Endothelial cell of umbilical vein (primary cell): ENCODE results near the gene PDPN. TPM values are rescaled to one million over a fixed set of nuclear protein-coding genes. Genes with fewer than 3 reads are reported as not detected.

Experiments used
- BruUV-seq: library from RNA; stranded (reverse); fragments of 400-500 nt; replicated peaks from 2 replicates; lab custom pipeline; 2021; lab: Mats Ljungman, UMichigan
- CTCF ChIA-PET: fragments of 300-600, 350-600 bp; sonication (Branson Sonifier 250); formaldehyde crosslinking; loops from one replicate; lab custom pipeline; 2021; ENCODE audit warnings: antibody characterized with exemption, inconsistent platforms; lab: Charles Lee
- POLR2A ChIA-PET: fragments of 300-600, 350-600 bp; sonication (Branson Sonifier 250); formaldehyde crosslinking; loops from one replicate; lab custom pipeline; 2021; ENCODE audit warnings: antibody characterized with exemption, inconsistent platforms; lab: Charles Lee
- DNase-seq: peaks from one replicate; pipeline ENCODE4 v3.0.0-alpha.2; 2011; ENCODE audit warnings: low read depth, low spot score
- FAIRE-seq: peaks from 2 replicates; lab custom pipeline; 2011; peaks lifted over from hg19 to GRCh38; lab: Jason Lieb, UNC
- H2AFZ ChIP-seq: 2 replicates; pipeline ENCODE4 v1.6.0; 2012; ENCODE audit warnings: low read depth, low read length, control low read depth, inconsistent platforms
- H3K27ac ChIP-seq: 2 replicates; pipeline ENCODE4 v1.5.1; 2011; ENCODE audit warnings: low read depth, mild to moderate bottlenecking, control low read depth, low read length, moderate library complexity; ENCODE audit not compliant: insufficient read depth
- H3K27me3 ChIP-seq, 2 experiments: 2 replicates each; pipeline versions ENCODE4 v1.6.0 to v1.6.1; 2011; ENCODE audit warnings: low read length in 2 of 2, mixed read lengths in 1 of 2; ENCODE audit not compliant: control insufficient read depth in 2 of 2, insufficient read depth in 2 of 2
- H3K36me3 ChIP-seq, 2 experiments: 2 replicates in 1 of 2; 3 replicates in 1 of 2; pipeline ENCODE4 v1.5.1; 2011; ENCODE audit warnings: low read length in 2 of 2, mild to moderate bottlenecking in 1 of 2, moderate library complexity in 1 of 2; ENCODE audit not compliant: control insufficient read depth in 2 of 2, insufficient read depth in 2 of 2; ENCODE audit errors: extremely low read depth in 1 of 2
- H3K4me1 ChIP-seq: 3 replicates; pipeline ENCODE4 v1.5.1; 2011; ENCODE audit warnings: mild to moderate bottlenecking, low read length; ENCODE audit not compliant: control insufficient read depth, insufficient read depth; ENCODE audit errors: extremely low read depth
- H3K4me2 ChIP-seq: 2 replicates; pipeline ENCODE4 v1.6.1; 2011; ENCODE audit warnings: low read length, control low read depth, mixed read lengths; ENCODE audit not compliant: insufficient read depth
- H3K4me3 ChIP-seq, 3 experiments: fragments of 200-600 bp in 1 of 3; sonication (generic), shearing (Covaris generic) in 1 of 3; replicated peaks in 1 of 3; 2 replicates each; pipeline ENCODE4 v1.5.1; 2011 to 2016; ENCODE audit warnings: control low read depth in 3 of 3, low read length in 3 of 3, mild to moderate bottlenecking in 2 of 3, inconsistent platforms in 1 of 3, low read depth in 1 of 3, moderate library complexity in 1 of 3; ENCODE audit not compliant: insufficient read depth in 1 of 3
- H3K79me2 ChIP-seq: 2 replicates; pipeline ENCODE4 v1.6.0; 2012; ENCODE audit warnings: low read length, inconsistent platforms; ENCODE audit not compliant: control insufficient read depth, insufficient read depth
- H3K9ac ChIP-seq: replicated peaks from 2 replicates; pipeline ENCODE3; 2011; ENCODE audit warnings: low read length, control low read depth; ENCODE audit not compliant: insufficient read depth; ENCODE audit errors: extremely low read depth
- H3K9me1 ChIP-seq: replicated peaks from 3 replicates; pipeline ENCODE4 v1.6.0; 2011; ENCODE audit warnings: mild to moderate bottlenecking, low read length; ENCODE audit not compliant: control insufficient read depth, insufficient read depth; ENCODE audit errors: extremely low read depth
- H3K9me3 ChIP-seq: replicated peaks from 2 replicates; pipeline ENCODE4 v1.5.1; 2012; ENCODE audit warnings: low read length, inconsistent platforms; ENCODE audit not compliant: control insufficient read depth, insufficient read depth
- H4K20me1 ChIP-seq: replicated peaks from 2 replicates; pipeline ENCODE3; 2011; ENCODE audit warnings: mild to moderate bottlenecking, low read length; ENCODE audit not compliant: control insufficient read depth, insufficient read depth; ENCODE audit errors: extremely low read depth
- CTCF ChIP-seq, 2 donors: IDR thresholded peaks; 1 replicate in 1 of 2; 2 replicates in 1 of 2; pipeline ENCODE4 v1.5.1; 2011; ENCODE audit warnings: low read length in 2 of 2, mild to moderate bottlenecking in 2 of 2, moderate library complexity in 2 of 2, control low read depth in 1 of 2, inconsistent platforms in 1 of 2, low read depth in 1 of 2; ENCODE audit not compliant: insufficient read depth in 1 of 2; ENCODE audit errors: extremely low read depth in 1 of 2
- EZH2 ChIP-seq: IDR thresholded peaks from 2 replicates; pipeline ENCODE4 v1.6.1; 2012; ENCODE audit warnings: borderline replicate concordance, low read depth, mild to moderate bottlenecking, moderate library complexity, low read length, inconsistent platforms; ENCODE audit not compliant: severe bottlenecking
- FOS ChIP-seq: IDR thresholded peaks from 2 replicates; pipeline ENCODE4 v1.6.1; 2011; ENCODE audit warnings: mild to moderate bottlenecking, low read length, moderate library complexity, borderline replicate concordance; ENCODE audit not compliant: insufficient read depth
- GATA2 ChIP-seq: IDR thresholded peaks from 2 replicates; pipeline ENCODE4 v1.7.0; 2011; ENCODE audit warnings: low read depth, mild to moderate bottlenecking, moderate library complexity, mixed read lengths, low read length; ENCODE audit not compliant: insufficient read length, insufficient read depth
- JUN ChIP-seq: IDR thresholded peaks from 2 replicates; pipeline ENCODE4 v1.6.1; 2011; ENCODE audit warnings: borderline replicate concordance, low read depth; ENCODE audit not compliant: insufficient read length, insufficient read depth
- MAX ChIP-seq: IDR thresholded peaks from 2 replicates; pipeline ENCODE4 v1.6.1; 2011; ENCODE audit not compliant: insufficient read depth, insufficient read length
- MYC ChIP-seq: IDR thresholded peaks from one replicate; pipeline ENCODE4 v1.6.1; 2011; ENCODE audit warnings: mild to moderate bottlenecking, low read depth, low read length
- POLR2A ChIP-seq: IDR thresholded peaks from 2 replicates; pipeline ENCODE4 v1.6.1; 2012; ENCODE audit warnings: low read depth, mild to moderate bottlenecking, control low read depth, low read length
- POLR2AphosphoS5 ChIP-seq: IDR thresholded peaks from 2 replicates; pipeline ENCODE4 v1.6.1; 2012; ENCODE audit warnings: low read depth, mild to moderate bottlenecking, control low read depth, low read length, moderate library complexity; ENCODE audit not compliant: insufficient read depth
- dilution Hi-C: fragments of 300-500 bp; cut with MboI; formaldehyde crosslinking; loops from one replicate; pipeline ENCODE4 v1.15.0; 2019; ENCODE audit warnings: low sequenced_read_pairs; ENCODE audit not compliant: extremely low pct_ligation_motif_present
- intact Hi-C: fragments of 100-400 bp; cut with micrococcal nuclease; formaldehyde crosslinking; loops from one replicate; pipeline ENCODE4 v1.10.0; 2022
- polyA plus RNA-seq, 4 experiments: library from polyadenylated mRNA; depleted of rRNA in 3 of 4; stranded (reverse) in 3 of 4; unstranded in 1 of 4; fragments of >200 nt; gene quantifications; 2 replicates each; pipeline versions ENCODE4 v1.2.1 to v1.2.3, GENCODE V29; 2011 to 2012; ENCODE audit warnings: missing spikeins in 1 of 4
- total RNA-seq: library from RNA; stranded (reverse); gene quantifications from 2 replicates; pipeline ENCODE4 v1.2.3, GENCODE V29; 2021

The PDPN gene
- total and polyA plus RNA-seq, 2 donors (not counting 3 experiments of a cell fraction or from before 2014, with no cell fraction given), result not detected

DNA sequence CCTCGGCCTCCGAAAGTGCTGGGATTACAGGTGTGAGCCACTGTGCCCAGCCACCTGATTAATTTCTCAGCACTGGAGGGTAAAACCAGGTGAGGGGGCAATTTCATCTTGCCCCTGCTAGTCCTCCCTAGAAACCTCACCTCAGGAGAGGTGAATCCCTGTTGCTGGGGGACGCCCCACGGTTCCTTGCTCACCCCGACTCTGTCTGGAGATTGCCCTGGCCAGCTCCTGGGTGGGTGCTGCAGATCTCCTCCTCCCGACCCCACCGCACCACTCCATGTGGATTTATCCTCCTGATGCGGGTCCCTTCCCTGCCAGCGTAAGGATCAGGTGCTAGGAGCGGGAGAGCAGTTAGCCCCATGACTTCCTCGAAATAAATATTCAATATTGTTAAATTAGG is 34.9 kb downstream of the PDPN start:
- Histone ChIP-seq H3K27me3 (no peaks in the 10 kb centered on the region), H3K9ac (no peak overlapping the region), H3K4me1 (no peaks in the 10 kb centered on the region), H3K4me3 (no peak overlapping the region), H3K36me3 (no peaks in the 10 kb centered on the region), H2AFZ (no peak overlapping the region), H3K9me3 (peaks cover 4% of the 10 kb centered on the region), H3K27ac (no peak overlapping the region), H3K9me1 (no peaks in the 10 kb centered on the region), H4K20me1 (no peaks in the 10 kb centered on the region), H3K4me2 (no peak overlapping the region), H3K79me2 (no peaks in the 10 kb centered on the region)
- BruUV-seq, result no TSS peak
- intact Hi-C loops, result no loop called here
- no peak for DNase-seq
- TF ChIP-seq POLR2A (no peak), MAX (no peak), JUN (no peak), EZH2 (no peak), GATA2 (no peak), CTCF (IDR thresholded peaks at IDR 0.05; ENCODE audit: extremely low read depth in 1 of 2, insufficient read depth in 1 of 2, low read depth in 1 of 2, low read length in 2 of 2) (no peak)
- FAIRE-seq, result no peak
- POLR2A ChIA-PET, result no interaction called here
- CTCF ChIA-PET, result no interaction called here
- dilution Hi-C loops, result no loop called here

- dilution Hi-C loops, result no loop called here
- Histone ChIP-seq H3K9me1 (no peaks in the 10 kb centered on the region), H3K36me3 (no peaks in the 10 kb centered on the region), H3K27me3 (no peaks in the 10 kb centered on the region), H3K4me1 (no peaks in the 10 kb centered on the region), H3K27ac (no peak overlapping the region), H2AFZ (no peak overlapping the region), H3K9me3 (peaks cover 4% of the 10 kb centered on the region), H3K4me3 (no peak overlapping the region), H3K4me2 (no peak overlapping the region), H4K20me1 (no peaks in the 10 kb centered on the region), H3K9ac (no peak overlapping the region), H3K79me2 (no peaks in the 10 kb centered on the region)
- intact Hi-C loops, result no loop called here
- TF ChIP-seq MAX (no peak), FOS (no peak), EZH2 (no peak), CTCF (IDR thresholded peaks at IDR 0.05; ENCODE audit: extremely low read depth in 1 of 2, insufficient read depth in 1 of 2, low read depth in 1 of 2, low read length in 2 of 2) (no peak), MYC (no peak), GATA2 (no peak), POLR2AphosphoS5 (no peak), JUN (no peak), POLR2A (no peak)
- DNase-seq (no peak), FAIRE-seq (no peak)
- ChIA-PET CTCF (no interaction called here), POLR2A (no interaction called here)
- no TSS peak for BruUV-seq
Observed at GRCh38 chr1:13619909-13620308, 36.3 kb downstream of the PDPN start.
